ENCODE measurements around the gene TTC13.

DNA sequence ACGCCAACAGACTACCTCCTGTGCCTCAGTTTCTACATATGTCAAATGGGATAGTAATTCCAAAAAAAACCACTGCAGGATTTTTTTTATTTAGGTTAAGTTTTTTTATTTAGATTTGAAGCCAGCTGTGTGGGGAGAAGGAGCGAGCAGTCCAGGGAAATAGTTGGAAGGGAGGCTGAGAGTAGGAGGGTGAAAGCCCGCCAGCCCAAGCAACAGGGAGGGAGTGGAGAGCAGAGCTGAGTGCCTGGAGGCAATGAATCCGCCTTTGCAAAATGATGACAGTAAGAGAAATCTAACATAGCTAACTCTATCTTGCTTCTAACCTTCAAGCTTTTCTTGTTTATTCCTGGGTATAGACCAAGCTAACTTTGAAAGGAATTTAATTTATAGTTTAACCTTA is 94.7 kb downstream of the TTC13 start:
- no peak for TF ChIP-seq EZH2 (IDR thresholded peaks at IDR 0.05; ENCODE audit: borderline replicate concordance, control insufficient read depth, low read depth, low read length)
- no peak for TF ChIP-seq FOXK2 (IDR thresholded peaks at IDR 0.05)
- no peak for TF ChIP-seq POLR2A (IDR thresholded peaks at IDR 0.05; ENCODE audit: low read depth, low read length)

All from GM12878 (cell line).